Lower lobe of right lung (tissue), 2 donors: Measurements from ENCODE around the gene GTF3C2. TPM values are rescaled to one million over a fixed set of nuclear protein-coding genes. Genes with fewer than 3 reads are reported as not detected.

Experiments
- ATAC-seq, 2 donors: fragments of 200-7000 bp; cut with Tn5 transposase; one replicate each; pipeline ENCODE4 v1.9.1; 2020 to 2022; ENCODE audit warnings: mild to moderate bottlenecking in 2 of 2, moderate library complexity in 2 of 2
- DNase-seq: peaks from one replicate; pipeline ENCODE4 v3.0.0-alpha.2; 2020
- H3K27ac ChIP-seq: fragments of 200-600 bp; one replicate; pipeline ENCODE4 v1.8.0; 2022
- H3K27me3 ChIP-seq: fragments of 200-600 bp; one replicate; pipeline ENCODE4 v1.8.0; 2022; ENCODE audit warnings: low read depth
- H3K36me3 ChIP-seq: fragments of 200-600 bp; one replicate; pipeline ENCODE4 v1.8.0; 2022; ENCODE audit warnings: mild to moderate bottlenecking
- H3K4me1 ChIP-seq: fragments of 200-600 bp; one replicate; pipeline ENCODE4 v1.8.0; 2022
- H3K4me3 ChIP-seq: fragments of 200-600 bp; one replicate; pipeline ENCODE4 v1.8.0; 2022; ENCODE audit warnings: mild to moderate bottlenecking
- H3K9me3 ChIP-seq: fragments of 200-600 bp; one replicate; pipeline ENCODE4 v1.8.0; 2022
- intact Hi-C: fragments of 100-400 bp; cut with DNase I; formaldehyde crosslinking; loops from one replicate; pipeline ENCODE4 v1.11.0; 2022
- total RNA-seq: library from RNA; stranded (reverse); fragmentation: NEBNext Ultra II Directional; extraction: Animal tissue kit (Norgen Biotek cat#: 25700); gene quantifications from one replicate; pipeline ENCODE4 v1.2.1, GENCODE V29; 2021
- TF ChIP-seq, protein P1 (sequence below): fragments of 200-600 bp; IDR thresholded peaks from one replicate; pipeline ENCODE4 v1.8.0; 2022; ENCODE audit warnings: antibody characterized with exemption, mild to moderate bottlenecking
- donor health status: DM: no; HTN: yes; CAD: no; lungs with severe emphysema.

Gene GTF3C2
- total RNA-seq, 1 donor from 2014 or later, result 56.4 TPM

DNA sequence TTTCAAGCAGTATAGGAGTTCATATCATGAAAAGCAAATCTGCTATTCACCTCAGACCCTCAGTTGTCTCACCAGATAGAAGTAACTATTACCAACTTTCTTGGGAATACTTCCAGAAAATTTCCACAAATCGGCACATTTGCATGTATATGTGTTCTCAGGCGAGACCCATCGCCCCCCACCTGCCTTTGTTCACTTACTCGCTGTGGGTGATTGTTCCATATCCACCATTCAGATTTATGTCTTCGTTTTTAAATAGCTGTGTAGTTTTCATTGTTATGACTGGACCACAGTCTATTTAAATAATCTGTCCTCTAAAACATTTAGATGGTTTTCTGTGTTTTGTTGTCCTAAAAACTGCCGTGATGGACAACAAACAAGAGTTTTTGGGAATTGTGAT lies 71.1 kb downstream of the GTF3C2 start:
- TF ChIP-seq, protein P1, sequence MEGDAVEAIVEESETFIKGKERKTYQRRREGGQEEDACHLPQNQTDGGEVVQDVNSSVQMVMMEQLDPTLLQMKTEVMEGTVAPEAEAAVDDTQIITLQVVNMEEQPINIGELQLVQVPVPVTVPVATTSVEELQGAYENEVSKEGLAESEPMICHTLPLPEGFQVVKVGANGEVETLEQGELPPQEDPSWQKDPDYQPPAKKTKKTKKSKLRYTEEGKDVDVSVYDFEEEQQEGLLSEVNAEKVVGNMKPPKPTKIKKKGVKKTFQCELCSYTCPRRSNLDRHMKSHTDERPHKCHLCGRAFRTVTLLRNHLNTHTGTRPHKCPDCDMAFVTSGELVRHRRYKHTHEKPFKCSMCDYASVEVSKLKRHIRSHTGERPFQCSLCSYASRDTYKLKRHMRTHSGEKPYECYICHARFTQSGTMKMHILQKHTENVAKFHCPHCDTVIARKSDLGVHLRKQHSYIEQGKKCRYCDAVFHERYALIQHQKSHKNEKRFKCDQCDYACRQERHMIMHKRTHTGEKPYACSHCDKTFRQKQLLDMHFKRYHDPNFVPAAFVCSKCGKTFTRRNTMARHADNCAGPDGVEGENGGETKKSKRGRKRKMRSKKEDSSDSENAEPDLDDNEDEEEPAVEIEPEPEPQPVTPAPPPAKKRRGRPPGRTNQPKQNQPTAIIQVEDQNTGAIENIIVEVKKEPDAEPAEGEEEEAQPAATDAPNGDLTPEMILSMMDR, result no peak
- DNase-seq, result no peak
- Histone ChIP-seq H3K4me1 (no peaks in the 10 kb centered on the region), H3K36me3 (no peaks in the 10 kb centered on the region), H3K27ac (no peak overlapping the region), H3K27me3 (peaks cover 13% of the 10 kb centered on the region), H3K4me3 (no peak overlapping the region), H3K9me3 (no peaks in the 10 kb centered on the region)
- no peak for ATAC-seq
- intact Hi-C loops, result no loop called here

DNA sequence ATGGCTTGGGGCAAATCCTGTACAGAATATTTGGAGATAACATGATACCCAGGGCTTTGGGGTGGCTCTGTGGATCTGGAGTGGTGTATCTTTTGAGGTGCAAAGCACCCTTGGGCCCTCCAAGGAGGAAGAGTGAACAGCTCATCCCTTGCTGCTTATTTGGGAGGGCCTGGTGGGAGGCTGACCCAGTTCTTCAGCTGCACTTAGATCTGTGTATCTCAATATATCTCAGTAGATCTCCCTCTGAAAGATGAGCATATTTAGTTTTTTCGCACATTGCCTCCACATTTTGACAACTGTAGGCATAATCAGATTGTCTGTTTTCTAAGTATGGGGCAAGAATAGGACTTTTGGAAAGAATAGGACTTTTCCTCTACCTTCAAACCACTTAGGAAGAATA lies 71.6 kb downstream of the GTF3C2 start:
- Histone ChIP-seq H3K4me3 (no peak overlapping the region), H3K27me3 (peaks cover 10% of the 10 kb centered on the region), H3K36me3 (no peaks in the 10 kb centered on the region), H3K9me3 (no peaks in the 10 kb centered on the region), H3K27ac (no peak overlapping the region), H3K4me1 (peaks cover 2% of the 10 kb centered on the region)
- intact Hi-C loops, result no loop called here
- DNase-seq, result no peak
- ATAC-seq, result no peak
- TF ChIP-seq, protein P1, result no peak

DNA sequence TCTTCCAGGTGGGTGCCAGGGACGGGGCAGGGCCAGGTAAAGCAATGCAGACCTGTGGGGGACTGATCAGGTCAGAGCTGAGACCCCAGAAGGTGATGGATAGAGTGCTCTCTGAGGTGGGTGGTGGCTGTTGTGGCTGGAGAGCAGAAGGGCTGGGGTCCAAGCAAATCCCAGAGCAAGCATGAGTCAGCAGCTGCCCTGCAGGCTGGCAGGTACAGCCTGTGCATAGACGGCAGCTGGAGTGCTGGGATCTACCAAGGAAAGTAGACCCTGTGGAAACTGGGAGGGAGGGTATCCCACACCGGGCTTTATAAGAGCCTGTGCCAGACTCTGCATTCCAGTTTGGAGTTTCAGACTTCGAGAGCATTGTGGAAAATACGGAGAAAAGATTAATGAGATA lies 73.7 kb downstream of the GTF3C2 start:
- TF ChIP-seq, protein P1, result no peak
- Histone ChIP-seq H3K4me1 (peaks cover 8% of the 10 kb centered on the region), H3K27ac (no peak overlapping the region), H3K27me3 (peaks cover 10% of the 10 kb centered on the region), H3K36me3 (no peaks in the 10 kb centered on the region), H3K9me3 (no peaks in the 10 kb centered on the region), H3K4me3 (no peak overlapping the region)
- intact Hi-C loops, result no loop called here
- DNase-seq (no peak), ATAC-seq (no peak)

DNA sequence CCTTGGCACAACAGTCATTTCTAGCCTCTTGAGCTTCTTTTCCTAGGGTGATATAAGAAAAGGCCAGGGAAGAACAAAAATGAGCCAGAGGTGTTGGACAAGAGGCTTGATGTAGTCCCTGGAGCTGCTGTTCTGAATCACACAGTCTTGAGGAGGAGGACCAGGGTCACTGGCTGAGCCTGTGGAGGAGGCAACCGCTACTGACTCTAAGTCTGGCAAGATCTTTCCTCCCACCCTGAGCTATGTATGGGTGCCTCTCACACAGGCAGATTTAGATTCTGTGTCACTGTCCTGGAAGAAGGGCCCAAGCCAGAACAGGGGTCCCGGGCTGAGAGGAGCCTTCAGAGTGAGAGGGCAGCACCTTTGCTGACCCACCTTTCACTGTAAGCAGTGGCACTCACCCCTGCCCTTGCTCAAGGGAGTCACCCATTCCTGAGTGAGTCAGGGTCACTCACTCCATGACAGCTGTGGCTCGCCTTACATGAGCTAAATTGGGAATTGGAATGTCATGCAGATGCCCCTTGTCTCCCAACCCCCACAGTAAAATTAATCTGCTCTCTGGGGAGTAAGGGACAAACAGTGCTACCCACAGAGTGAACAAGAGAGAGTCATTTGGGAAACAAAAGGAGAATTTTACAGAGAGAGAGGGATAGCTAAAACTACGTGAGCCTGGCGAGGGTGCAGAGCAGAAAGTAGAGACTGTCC lies 74.6 kb downstream of the GTF3C2 start, which contains the start of gene TRIM54:
TSS of gene TRIM54 (plus strand) at position 575 of the 705 bp plus-strand sequence. CDS start 303 bp downstream, outside the sequence.
- TF ChIP-seq, protein P1, result no peak
- ATAC-seq, result no peak
- DNase-seq, result no peak
- Histone ChIP-seq H3K9me3 (no peaks in the 10 kb centered on the region), H3K4me1 (peaks cover 8% of the 10 kb centered on the region), H3K27me3 (peaks cover 10% of the 10 kb centered on the region), H3K4me3 (no peak within 1 kb of the TSS), H3K27ac (no peak within 1 kb of the TSS), H3K36me3 (no peaks in the 10 kb centered on the region)
- intact Hi-C loops, result no loop called here

DNA sequence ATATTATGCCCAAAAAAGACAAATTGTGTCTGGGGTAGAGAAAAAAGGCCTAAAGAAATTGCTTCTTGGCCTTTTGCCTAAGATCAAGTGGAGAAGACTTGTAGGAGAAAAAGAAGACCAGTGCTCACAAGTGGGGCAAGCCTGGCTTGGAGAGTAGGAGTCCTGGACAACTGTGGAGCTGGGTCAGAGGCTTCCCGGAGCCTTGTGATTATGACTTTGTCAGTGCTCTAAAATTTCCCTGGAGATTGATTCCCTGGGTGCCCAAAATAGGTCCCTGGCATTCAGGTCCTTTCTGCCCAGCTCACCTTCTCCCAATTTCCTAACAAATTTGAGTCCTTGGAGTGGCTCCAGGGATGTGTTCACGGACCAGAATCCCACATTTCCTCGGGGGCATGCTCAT lies 75.1 kb downstream of the GTF3C2 start:
- no peaks in the 10 kb centered on the region for H3K36me3 ChIP-seq
- no peak for ATAC-seq
- H3K4me1 ChIP-seq, result peaks cover 8% of the 10 kb centered on the region
- no peak for DNase-seq
- H3K27me3 ChIP-seq, result peaks cover 10% of the 10 kb centered on the region
- H3K27ac ChIP-seq, result no peak overlapping the region
- H3K4me3 ChIP-seq, result no peak overlapping the region
- TF ChIP-seq, protein P1, result no peak
- no peaks in the 10 kb centered on the region for H3K9me3 ChIP-seq
- intact Hi-C loops, result no loop called here
